ENCODE data around the gene UBR2. TPM values are rescaled to one million over a fixed set of nuclear protein-coding genes. Genes with fewer than 3 reads are reported as not detected.
"Not testable (repeated sequence)": the region's sequence is repeated elsewhere in the genome, so short reads cannot be mapped to it uniquely, and the experiment has no call there.

UBR2 gene
- total RNA-seq, 1 experiment from 2014 or later: 14.9 TPM

- DNase-seq (ENCODE audit: low spot score): peak; percentile 28
Measured at GRCh38 chr6:42692137-42692911, 128.5 kb downstream of the UBR2 start.

- no peak for DNase-seq (ENCODE audit: low spot score)
Measured at GRCh38 chr6:42693725-42694323, 130.0 kb downstream of the UBR2 start.

DNA sequence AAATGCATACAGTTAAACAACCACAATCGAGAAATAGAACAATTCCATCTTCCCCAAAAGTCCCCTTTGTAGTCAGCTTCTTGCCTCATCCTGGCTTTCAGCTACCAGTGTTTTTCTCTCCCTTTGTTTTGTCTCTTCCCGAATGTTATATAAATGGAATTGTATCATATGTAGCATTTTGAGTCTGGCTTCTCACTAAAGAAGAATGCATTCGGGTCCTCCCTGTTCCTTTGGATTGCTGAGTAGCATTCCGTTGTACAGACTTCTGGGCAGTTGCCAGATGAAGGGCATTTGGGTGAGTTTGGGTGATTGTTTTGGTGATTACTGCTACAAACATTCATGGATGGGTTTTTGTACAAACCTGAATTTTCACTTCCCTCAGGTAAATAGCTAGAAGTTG lies 130.8 kb downstream of the UBR2 start:
- DNase-seq (ENCODE audit: low spot score): no peak

DNA sequence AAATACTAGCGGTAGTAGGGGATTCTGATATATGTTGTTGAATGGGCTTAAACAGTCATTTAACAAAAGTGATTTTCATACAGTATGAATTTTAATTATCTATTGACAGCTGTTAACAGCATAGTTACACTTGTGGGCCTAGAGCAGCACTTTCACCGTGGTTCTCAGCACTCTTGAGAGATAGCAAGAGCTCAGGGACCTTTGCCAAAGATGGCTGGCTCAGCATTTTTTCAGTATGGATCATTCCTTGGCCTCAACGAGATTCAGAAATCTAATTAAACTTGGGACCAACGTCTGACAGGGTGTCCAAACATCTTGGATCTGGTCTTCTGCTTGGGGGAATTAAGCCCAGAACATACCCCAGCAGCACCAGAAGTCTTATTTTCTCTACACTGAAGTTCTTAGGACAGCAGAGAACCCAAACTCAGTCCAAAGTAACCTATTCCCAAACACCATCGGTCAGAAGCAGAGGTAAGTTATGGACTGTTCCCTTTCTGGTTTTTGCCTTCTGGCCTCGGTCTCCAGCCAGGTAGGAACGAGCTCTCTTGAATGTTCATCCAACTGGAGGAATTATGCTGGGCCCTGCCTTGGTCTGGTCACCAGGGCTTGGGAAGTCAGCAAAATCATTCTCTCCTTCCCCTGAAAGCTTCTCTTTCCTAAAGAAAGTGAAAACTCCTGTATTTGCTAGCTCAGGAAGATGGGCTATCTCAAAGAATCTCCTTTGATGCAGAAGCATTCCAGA lies 132.9 kb downstream of the UBR2 start:
- DNase-seq (ENCODE audit: low spot score): no peak

DNA sequence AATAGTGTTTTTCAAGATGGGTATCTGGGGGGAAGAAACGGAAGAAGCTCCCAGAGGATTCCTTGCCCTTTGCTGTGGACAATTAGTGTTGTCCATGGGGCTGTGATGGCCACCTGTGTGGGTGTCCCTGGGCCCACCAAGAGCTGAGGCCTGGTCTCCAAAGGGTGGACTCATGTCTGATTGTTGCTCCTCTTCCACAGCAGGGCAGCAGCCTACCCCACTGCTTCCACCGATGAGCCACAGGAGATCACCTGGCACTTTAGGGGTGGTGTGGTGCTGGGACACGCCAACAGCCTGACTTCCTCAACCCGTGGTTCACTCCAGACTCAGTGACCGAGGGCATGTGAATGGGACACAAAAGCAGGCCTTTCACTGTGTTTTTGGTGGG lies 133.4 kb downstream of the UBR2 start:
- DNase-seq (ENCODE audit: low spot score): no peak

GRCh38 chr6:42698217-42698616 lies 134.4 kb downstream of the UBR2 start:
- no peak for DNase-seq (ENCODE audit: low spot score)

DNA sequence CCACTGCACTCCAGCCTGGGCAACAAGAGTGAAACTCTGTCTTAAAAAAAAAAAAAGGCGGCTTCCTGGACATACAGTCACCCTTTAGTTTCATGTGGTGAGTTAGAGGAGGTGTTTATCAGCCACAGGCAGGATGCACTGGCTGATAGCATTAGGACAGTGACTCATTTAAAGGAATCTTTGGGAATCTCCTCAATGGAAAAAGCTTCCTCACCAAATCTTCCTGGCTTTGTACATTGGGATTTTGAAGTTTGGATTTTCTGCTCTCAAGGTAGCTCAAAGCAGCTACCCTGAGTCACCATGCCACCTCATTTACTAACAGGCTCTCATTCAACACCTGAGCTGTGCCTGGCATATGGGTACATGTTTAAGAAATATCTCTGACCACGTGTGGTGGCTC lies 138.4 kb downstream of the UBR2 start:
- no peak for DNase-seq (ENCODE audit: low spot score)

GRCh38 chr6:42702786-42703185 lies 139.0 kb downstream of the UBR2 start:
- DNase-seq (ENCODE audit: low spot score): not testable (repeated sequence)

- DNase-seq (ENCODE audit: low spot score): no peak
Measured at GRCh38 chr6:42704251-42704936, 140.6 kb downstream of the UBR2 start.

DNA sequence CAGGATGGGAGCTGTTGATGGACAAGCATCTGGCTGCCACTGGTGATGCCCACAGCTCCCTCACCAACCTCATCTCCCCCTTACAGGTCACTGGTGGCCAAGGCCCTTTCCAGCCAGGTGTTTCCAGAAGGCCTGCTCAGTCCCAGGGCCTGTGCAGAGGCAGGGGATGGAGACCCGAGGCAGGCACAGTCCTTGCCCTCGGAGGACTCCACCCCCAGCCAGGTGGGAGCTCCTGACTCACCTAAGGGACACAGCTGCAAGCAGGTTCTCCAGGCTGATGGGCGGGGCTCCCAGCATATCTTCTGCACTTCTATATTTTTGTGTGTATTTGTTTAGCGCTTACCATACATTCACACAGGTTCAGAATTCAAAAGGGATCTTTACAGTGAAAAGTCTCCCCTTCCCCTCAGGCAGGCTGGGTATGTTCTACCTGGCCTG lies 141.1 kb downstream of the UBR2 start:
- no peak for DNase-seq (ENCODE audit: low spot score)

DNA sequence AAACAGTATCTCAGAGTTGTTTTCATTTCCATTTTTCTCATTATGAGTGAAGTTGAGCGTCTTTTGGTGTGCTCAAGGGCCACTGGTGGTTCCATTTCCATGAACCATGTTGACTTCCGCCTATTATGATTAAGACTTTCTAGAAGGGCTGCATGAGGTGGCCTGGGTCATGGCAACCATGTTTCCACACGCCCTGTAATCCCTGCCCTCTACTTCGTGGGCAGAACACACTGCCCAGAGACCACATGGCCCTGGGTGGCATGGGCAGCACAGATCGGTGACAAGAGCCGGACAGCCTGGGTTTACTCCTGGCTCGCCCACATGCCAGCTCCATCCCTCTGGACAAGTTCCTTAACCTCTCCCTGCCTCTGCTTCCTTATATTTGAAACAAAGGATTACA lies 143.8 kb downstream of the UBR2 start:
- DNase-seq (ENCODE audit: low spot score): no peak

GRCh38 chr6:42708096-42708495 lies 144.3 kb downstream of the UBR2 start:
- DNase-seq (ENCODE audit: low spot score): no peak

DNA sequence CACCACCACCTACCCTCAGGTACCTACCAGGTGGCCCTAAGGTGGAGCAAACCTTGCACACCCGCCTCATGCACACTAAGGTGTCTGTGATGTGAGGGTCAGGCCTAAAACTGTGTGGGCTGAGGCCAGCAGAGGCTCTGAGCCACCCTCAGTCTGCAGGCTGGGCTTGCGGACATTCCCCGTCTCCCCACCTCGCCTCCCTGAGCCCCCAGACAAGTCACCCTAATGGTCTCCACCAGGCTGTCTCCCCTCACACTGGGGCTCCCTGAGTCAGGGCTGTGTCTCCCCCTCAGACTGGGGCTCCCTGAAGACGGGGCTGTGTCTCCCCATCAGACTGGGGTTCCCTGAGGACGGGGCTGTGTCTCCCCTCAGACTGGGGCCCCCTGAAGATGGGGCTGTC lies 146.0 kb downstream of the UBR2 start:
- no peak for DNase-seq (ENCODE audit: low spot score)

GRCh38 chr6:42710316-42710715 lies 146.5 kb downstream of the UBR2 start:
- no peak for DNase-seq (ENCODE audit: low spot score)

GRCh38 chr6:42711930-42712329 lies 148.1 kb downstream of the UBR2 start:
- no peak for DNase-seq (ENCODE audit: low spot score)

DNA sequence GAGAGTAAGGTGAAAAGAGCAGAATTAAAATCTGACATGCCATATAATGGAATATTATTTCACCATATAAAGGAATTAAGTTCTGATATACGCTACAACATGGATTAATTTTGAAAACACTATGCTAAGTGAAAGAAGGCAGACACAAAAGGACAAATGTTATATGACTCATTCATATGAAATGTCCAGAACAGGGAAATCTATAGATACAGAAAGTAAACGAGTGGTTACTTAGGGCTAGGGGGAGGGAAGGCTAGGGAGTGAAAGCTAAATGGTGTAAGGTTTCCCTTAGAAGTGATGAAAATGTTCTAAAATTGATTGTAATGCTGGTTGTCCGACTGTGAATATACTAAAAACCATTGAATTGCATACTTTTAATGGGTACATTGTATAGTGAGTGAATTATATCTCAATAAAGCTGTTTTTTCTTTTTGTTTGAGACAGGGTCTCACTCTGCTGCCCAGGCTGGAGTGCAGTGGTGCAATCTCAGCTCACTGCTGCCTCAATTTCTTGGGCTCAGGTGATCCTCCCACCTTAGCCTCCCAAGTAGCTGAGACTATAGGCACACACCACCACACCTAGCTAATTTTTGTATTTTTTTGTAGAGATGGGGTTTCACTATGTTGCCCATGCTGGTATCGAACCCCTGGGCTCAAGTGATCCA lies 150.4 kb downstream of the UBR2 start:
- peak; percentile 37 for DNase-seq (ENCODE audit: low spot score)

DNA sequence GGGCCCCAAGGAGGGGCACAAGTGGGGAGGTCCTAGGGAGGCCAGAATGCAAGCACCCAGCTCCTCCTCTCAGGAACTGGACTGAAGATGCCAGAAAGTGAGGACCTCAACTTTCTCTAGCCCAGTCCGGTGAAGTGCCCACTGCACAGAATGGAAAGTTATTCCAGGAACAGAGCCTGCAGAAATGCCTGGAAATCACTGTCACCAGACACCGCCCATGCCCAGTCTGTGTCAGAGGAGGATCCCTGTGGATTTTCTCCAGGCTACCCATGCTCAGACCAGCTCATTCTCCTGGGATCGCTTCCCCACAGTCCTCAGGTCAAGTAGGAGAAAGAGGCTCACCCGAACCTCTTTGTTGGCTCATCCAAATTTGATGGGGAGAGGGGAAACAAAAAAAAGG lies 152.0 kb downstream of the UBR2 start:
- DNase-seq (ENCODE audit: low spot score): no peak

- no peak for DNase-seq (ENCODE audit: low spot score)
Measured at GRCh38 chr6:42720739-42721138, 156.9 kb downstream of the UBR2 start.

DNA sequence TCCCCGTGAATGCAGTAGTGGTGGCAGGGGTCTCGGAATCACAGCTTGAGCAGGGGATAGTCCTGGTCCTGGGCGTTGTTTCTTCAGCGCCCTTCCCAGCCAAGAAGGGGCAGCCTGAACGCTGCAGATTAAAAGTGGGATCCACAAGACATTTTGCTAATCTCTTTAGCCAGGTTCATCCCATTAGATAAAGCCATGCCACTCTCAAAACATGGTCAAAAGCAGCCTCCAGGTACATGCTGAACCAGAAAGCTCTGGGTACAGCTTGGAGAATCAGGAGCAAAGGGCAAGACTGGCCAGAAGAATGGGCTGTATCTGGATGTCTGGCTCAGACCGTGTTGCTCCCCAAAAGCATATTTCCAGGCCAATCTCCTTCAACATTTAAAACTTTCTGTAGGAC lies 158.7 kb downstream of the UBR2 start, which contains the start of gene PRPH2:
Gene PRPH2 (minus strand): TSS at position 101 of the 400 bp plus-strand sequence. CDS start 263 bp downstream, outside the sequence.
- DNase-seq (ENCODE audit: low spot score): no peak

DNA sequence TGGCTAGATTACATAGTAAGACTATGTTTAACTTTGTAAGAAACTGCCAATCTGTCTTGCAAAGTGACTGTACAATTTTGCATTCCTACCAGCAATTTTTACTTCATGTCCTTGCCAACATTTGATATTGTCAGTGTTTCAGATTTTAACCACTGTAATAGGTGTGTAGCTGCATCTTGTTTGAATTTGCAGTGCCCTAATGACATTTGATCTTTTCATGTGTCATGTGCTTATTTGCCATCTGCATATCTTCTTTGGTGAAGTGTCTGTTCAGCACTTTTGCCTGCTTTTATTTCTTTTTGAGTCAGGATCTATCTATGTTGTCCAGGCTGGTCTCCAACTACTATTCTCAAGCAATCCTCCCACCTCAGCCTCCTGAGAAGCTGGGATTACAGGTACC lies 161.0 kb downstream of the UBR2 start:
- no peak for DNase-seq (ENCODE audit: low spot score)

DNA sequence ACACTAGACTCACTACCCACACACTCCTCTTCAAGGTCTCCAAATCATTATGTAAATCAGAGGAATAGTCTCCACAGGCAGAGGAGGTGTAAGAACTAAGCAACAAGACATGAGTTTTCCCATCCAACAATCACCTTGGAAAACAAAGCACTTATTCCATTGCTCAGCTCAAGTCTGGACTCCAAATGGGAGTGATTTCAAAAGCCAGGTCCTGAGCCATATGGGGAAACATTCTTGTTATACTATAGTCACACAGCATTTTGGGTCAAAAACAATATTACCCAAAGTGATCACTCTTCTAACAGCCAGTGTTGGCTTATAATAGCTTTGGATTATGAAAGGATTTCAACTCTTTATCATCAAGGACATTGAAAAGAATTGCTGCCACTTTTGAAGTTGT lies 162.2 kb downstream of the UBR2 start:
- DNase-seq (ENCODE audit: low spot score): no peak
